GM18870 (cell line): Measurements from ENCODE around the gene CAMKK1.

Experiments used
- ATAC-seq: cut with Tn5 transposase; IDR thresholded peaks from one replicate; pipeline ENCODE4 v1.9.1; 2021; ENCODE audit warnings: moderate library complexity; ENCODE audit not compliant: unreplicated experiment

Gene CAMKK1

GRCh38 chr17:3918372-3919122 lies 25.7 kb upstream of the CAMKK1 start:
- ATAC-seq = no peak

- no peak for ATAC-seq
Measured at GRCh38 chr17:3917391-3917931, 24.6 kb upstream of the CAMKK1 start.

DNA sequence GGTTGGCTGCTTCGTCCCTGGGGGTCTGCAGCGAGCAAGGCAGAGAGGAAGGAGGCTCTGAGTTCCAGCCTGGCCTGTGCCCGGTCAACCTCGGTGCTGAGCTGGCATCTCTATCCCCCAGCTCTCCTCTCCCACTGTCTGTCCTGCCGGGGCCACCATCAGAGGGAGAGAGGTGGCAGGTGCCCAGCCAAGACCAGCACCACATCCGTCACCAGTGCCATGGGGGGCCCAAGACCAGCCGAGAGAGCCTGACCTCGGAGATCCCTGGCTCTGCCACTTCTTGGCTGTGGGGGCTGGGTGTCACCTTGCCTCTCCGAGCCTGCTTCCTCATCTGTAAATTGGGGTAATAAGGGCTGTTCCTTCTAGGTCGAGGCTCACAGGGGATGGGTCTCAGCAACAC lies 24.0 kb upstream of the CAMKK1 start:
- ATAC-seq = no peak

DNA sequence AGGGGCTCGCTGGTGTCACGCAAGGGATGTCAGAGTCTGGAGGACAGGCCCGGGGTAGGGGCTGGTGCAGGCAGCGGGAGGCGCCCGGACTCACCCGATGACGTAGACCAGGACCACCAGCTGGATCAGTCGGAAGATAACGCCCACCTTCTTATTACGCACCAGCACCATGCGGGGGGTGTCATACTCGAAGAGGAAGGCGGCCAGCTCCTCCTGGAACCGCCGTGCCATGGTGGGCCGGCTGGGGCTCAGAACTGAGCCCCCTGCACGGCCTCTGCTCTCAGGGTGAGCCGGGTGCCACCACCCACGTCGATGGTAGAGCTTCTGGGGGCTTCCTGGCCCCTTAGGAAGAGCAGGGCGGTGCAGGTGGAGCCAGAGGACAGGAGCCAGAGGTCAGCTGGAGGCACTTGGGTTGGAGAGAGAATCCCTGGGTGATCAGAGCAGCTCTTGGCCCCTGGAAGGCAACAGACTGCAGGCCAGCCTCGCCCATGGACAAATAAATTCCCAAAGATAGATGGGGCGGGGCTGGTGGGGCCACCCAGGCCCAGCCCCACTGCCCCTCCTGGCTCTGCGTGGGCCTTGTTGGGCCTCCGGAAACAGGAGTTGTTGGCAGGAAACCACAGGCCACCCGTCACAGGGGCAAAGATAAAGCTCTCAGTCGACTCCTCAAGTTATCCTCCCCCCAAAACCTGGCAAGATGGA lies 23.3 kb upstream of the CAMKK1 start, which contains the start of gene P2RX1:
Gene P2RX1, minus strand, starts transcription at position 471 of the 702 bp plus-strand sequence. Its CDS starts 240 bp downstream, at position 231.
- ATAC-seq = no peak

- no peak for ATAC-seq
Measured at GRCh38 chr17:3915581-3915994, 22.7 kb upstream of the CAMKK1 start.

DNA sequence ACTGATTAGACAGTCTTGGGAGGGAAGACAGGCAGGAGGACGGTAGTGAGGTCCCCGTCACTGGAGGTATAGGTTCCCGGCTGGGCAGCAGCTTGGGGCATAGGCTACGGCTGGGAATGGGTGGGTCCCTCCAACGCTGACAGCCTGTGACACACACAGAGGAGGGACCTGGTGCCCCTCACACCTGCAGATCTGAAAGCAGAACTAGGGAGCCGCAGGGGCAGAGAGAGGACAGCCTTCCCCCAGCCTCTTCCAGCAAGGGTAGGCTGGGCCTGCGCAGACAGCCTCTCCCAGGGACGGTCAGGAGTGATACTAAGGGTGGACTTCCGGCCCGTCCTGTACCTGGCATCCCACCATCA lies 21.4 kb upstream of the CAMKK1 start:
- no peak for ATAC-seq

DNA sequence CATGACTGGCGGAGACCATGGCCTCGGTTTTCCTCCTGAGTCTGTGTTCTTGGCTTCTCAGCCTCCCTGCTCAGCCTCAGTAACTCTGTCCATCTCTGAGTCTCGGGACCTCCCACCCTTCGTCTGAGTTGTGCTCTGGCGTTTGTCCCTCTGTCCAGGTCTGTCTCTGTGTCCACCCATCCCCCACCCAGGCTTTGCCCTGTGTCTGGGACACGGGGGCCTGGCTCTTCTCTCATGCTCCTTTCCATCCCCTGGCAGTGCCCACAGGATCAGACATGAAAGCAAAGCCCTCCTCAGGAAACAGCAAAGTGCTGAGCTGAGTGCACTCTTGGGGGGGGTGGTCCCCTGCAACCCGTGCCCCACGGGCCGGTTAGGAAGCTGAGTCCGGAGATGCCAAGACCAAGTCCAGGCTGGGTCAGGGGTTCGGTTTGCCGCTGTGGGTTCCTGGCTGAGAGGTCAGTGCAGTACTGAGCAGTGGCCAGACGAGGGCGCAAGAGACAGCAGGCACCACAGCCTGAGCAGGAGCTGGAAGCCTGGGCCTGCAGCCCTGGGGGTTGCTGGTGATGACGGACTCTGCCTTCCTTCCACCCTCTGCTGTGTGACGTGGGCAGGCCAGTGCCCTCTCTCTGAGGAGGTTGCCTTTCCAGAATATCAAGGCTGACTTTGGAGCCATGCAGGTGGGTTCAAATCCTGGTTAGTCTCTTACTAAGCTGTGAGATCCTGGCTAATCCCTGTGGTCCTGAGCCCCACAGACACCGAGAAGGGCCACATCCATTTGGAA lies 20.9 kb upstream of the CAMKK1 start:
- peak; percentile 34 for ATAC-seq

DNA sequence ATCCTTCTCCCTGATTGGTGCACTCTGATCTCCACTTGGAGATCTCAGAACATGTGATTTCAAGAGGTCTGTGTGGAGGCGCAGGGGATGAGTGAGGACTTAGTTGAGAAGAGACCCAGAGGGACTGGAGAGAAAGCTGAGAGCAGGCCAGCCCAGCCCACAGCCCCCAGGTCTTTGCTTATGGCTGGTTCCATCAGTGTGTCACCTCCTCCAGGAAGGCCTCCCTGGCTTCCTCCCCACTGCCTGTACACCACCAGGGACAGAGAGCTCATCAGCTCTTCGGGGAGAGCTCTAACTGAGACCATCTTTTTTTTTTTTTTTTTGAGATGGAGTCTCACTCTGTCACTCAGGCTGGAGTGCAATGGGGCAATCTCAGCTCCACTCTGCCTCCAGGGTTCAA lies 20.0 kb upstream of the CAMKK1 start:
- ATAC-seq = no peak

- peak; percentile 69 for ATAC-seq
Measured at GRCh38 chr17:3911271-3912053, 18.6 kb upstream of the CAMKK1 start.

DNA sequence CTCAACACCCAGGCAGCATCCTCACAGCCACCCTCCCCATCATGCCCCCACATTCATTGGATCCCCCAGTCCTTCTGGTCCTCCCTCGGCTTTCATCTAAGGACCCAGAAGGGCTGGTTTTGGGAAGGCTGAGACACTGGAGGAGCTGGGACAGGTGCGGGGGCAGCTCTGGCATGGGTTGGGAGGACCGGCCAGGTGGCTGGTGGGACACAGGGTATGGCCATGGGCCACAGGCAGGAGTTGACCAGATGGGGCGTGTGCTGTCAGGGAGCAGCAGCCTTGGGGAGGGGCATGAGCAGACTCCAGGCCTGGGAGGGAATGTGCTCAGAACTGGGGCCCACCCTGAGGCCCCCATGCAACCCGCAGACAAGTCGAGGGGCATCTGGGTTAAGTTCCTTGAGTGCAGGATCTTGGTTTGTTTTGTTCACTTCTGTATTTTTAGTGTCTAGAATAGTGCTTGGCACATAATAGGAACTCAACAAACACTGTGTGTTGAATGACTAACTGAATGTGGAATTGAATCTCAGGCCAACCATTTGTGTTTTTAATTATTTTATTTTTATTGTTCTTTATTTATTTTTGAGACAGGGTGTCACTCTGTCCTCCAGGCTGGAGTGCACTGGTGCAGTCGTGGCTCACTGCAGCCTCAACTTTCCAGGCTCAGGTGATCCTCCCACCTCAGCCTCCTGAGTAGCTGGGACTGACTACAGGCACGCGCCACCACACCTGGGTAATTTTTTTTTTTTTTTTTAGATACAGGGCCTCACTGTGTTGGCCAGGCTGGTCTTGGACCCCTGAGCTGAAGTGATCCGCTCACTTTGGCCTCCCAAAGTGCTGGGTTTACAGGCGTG lies 17.8 kb upstream of the CAMKK1 start:
- no peak for ATAC-seq

- no peak for ATAC-seq
Measured at GRCh38 chr17:3909257-3909656, 16.4 kb upstream of the CAMKK1 start.

- no peak for ATAC-seq
Measured at GRCh38 chr17:3907483-3908216, 14.8 kb upstream of the CAMKK1 start.

GRCh38 chr17:3906881-3907280 lies 14.0 kb upstream of the CAMKK1 start:
- ATAC-seq = no peak

DNA sequence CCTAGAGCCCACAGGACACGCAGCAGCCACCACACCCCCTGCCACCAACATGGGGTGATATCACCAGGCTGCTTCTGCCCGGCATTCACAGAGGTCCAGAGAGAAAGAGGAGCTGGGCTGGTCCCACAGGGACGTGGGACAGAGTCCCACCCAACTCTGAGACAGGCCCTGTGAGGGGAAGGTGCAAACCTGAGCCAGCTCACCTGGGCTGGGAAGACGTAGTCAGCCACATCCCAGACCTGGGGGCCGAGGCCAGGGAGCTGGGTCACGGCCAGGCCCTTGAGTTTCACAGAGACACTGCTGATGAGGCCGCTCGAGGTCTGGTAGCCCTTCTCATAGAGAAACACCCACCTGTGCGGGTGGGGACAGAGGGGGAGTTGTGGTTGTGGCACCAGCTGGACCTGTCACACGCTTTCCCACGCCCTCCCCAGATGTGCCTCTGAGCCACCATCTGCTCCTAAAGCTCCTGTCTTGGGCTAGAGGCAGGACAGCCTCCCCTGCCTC lies 12.2 kb upstream of the CAMKK1 start:
- ATAC-seq = no peak

GRCh38 chr17:3904501-3904900 lies 11.6 kb upstream of the CAMKK1 start:
- no peak for ATAC-seq

GRCh38 chr17:3903881-3904290 lies 11.0 kb upstream of the CAMKK1 start:
- no peak for ATAC-seq

- ATAC-seq = no peak
Measured at GRCh38 chr17:3903051-3903825, 10.4 kb upstream of the CAMKK1 start.

- ATAC-seq = no peak
Measured at GRCh38 chr17:3900646-3901045, 7.8 kb upstream of the CAMKK1 start.
